Fibroblast of lung (primary cell): Measurements from ENCODE around the gene ATP6V0B. TPM values are rescaled to one million over a fixed set of nuclear protein-coding genes. Genes with fewer than 3 reads are reported as not detected.

Source experiments
- DNase-seq, 2 donors: peaks; one replicate each; pipeline versions ENCODE4 v3.0.0 to v3.0.0-alpha.2; 2010; ENCODE audit warnings: low read depth in 2 of 2
- H2AFZ ChIP-seq: 2 replicates; pipeline ENCODE4 v1.5.1; 2012; ENCODE audit warnings: low read length, control low read depth, inconsistent platforms
- H3K27ac ChIP-seq: 2 replicates; pipeline ENCODE4 v1.5.1; 2011; ENCODE audit warnings: low read length, control low read depth; ENCODE audit not compliant: insufficient read depth
- H3K27me3 ChIP-seq: 2 replicates; pipeline ENCODE4 v1.5.1; 2011; ENCODE audit warnings: mild to moderate bottlenecking, low read length; ENCODE audit not compliant: control insufficient read depth, insufficient read depth
- H3K36me3 ChIP-seq: 2 replicates; pipeline ENCODE4 v1.5.1; 2011; ENCODE audit warnings: low read length; ENCODE audit not compliant: control insufficient read depth, insufficient read depth
- H3K4me1 ChIP-seq: 2 replicates; pipeline ENCODE4 v1.5.1; 2011; ENCODE audit warnings: low read length; ENCODE audit not compliant: control insufficient read depth, insufficient read depth; ENCODE audit errors: extremely low read depth
- H3K4me2 ChIP-seq: 2 replicates; pipeline ENCODE4 v1.5.1; 2011; ENCODE audit warnings: low read length, control low read depth; ENCODE audit not compliant: insufficient read depth; ENCODE audit errors: extremely low read depth
- H3K4me3 ChIP-seq, 4 experiments: fragments of 200-600 bp in 1 of 4; sonication (generic) in 1 of 4; replicated peaks in 1 of 4; 2 replicates each; pipeline ENCODE4 v1.5.1; 2011 to 2016; ENCODE audit warnings: low read length in 4 of 4, low read depth in 3 of 4, mild to moderate bottlenecking in 3 of 4, control low read depth in 2 of 4, inconsistent platforms in 1 of 4, mixed read lengths in 1 of 4; ENCODE audit not compliant: insufficient read depth in 1 of 4; ENCODE audit errors: control extremely low read depth in 1 of 4
- H3K79me2 ChIP-seq: 2 replicates; pipeline ENCODE4 v1.5.1; 2012; ENCODE audit warnings: mild to moderate bottlenecking, low read length, inconsistent platforms; ENCODE audit not compliant: control insufficient read depth, insufficient read depth
- H3K9ac ChIP-seq: 2 replicates; pipeline ENCODE4 v1.5.1; 2011; ENCODE audit warnings: mild to moderate bottlenecking, low read length, control low read depth; ENCODE audit not compliant: insufficient read depth
- H3K9me3 ChIP-seq: 2 replicates; pipeline ENCODE4 v1.5.1; 2012; ENCODE audit warnings: low read depth, low read length; ENCODE audit not compliant: control insufficient read depth, insufficient read depth
- H4K20me1 ChIP-seq: 2 replicates; pipeline ENCODE4 v1.5.1; 2011; ENCODE audit warnings: low read length; ENCODE audit not compliant: control insufficient read depth, insufficient read depth; ENCODE audit errors: extremely low read depth
- EZH2 ChIP-seq: IDR thresholded peaks from 2 replicates; pipeline ENCODE4 v1.5.1; 2012; ENCODE audit warnings: low read length, control low read depth, mild to moderate bottlenecking; ENCODE audit errors: missing control alignments
- polyA plus RNA-seq, 2 donors: library from polyadenylated mRNA; depleted of rRNA in 1 of 2; stranded (reverse) in 1 of 2; unstranded in 1 of 2; fragments of >200 nt; gene quantifications; 2 replicates each; pipeline ENCODE4 v1.2.1, GENCODE V29; 2011 to 2012; ENCODE audit warnings: missing spikeins in 1 of 2
- total RNA-seq: library from RNA; depleted of rRNA; stranded (reverse); fragments of >200 nt; gene quantifications from 2 replicates; pipeline ENCODE4 v1.2.1, GENCODE V29; 2014
- TF ChIP-seq, protein P1 (sequence below), 2 donors: IDR thresholded peaks in 1 of 2; conservative IDR thresholded peaks in 1 of 2; 1 replicate in 1 of 2; 2 replicates in 1 of 2; pipeline ENCODE4 v1.5.1; 2011 to 2012; ENCODE audit warnings: low read length in 2 of 2, control low read depth in 1 of 2, inconsistent platforms in 1 of 2, low read depth in 1 of 2, mild to moderate bottlenecking in 1 of 2

ATP6V0B gene
- total and polyA plus RNA-seq, 2 donors (not counting 1 experiment from before 2014, with no cell fraction given), result 83.5 to 121 TPM

DNA sequence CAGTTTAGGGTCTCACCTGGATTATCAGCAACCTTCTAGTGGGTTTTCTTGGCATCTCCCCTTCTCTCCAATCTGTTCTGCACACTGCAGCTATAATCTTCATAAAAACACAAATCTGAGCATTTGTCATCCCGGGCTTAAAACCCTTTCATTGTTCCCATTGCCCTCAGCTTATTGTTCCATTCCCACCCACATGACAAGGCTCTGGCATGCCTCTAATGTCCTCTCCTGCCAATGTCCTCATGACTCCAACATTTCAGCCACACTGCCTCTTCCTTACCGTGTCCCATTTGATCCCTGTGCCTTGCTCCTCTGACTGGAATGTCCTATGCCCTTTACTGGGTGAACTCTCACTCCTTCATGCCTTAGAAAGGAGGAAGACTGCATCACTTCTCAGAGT, 12.4 kb upstream of the ATP6V0B start:
- no peaks in the 10 kb centered on the region for H3K4me1 ChIP-seq
- H3K36me3 ChIP-seq, result peaks cover 17% of the 10 kb centered on the region
- no peak for DNase-seq

DNA sequence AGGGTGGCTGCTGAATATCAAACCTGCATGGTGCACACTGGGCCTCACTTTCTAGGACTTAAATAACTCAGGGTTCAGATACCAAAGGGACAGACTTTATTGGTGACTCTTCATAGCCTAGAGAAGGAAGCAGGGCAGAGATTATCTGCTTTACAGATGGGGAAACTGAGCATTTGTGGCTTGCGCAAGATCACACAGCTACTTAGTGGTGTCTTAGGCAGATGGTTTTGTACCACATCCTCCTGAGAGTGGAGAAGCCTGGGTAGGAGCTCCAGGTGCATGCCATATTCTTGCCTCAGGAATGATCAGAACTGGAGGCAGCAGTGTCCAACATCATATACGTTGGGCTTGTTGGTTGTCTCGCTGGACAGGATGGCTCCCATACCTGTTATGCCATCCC, 11.8 kb upstream of the ATP6V0B start:
- DNase-seq, result no peak
- H3K4me1 ChIP-seq, result no peaks in the 10 kb centered on the region
- TF ChIP-seq, protein P1, sequence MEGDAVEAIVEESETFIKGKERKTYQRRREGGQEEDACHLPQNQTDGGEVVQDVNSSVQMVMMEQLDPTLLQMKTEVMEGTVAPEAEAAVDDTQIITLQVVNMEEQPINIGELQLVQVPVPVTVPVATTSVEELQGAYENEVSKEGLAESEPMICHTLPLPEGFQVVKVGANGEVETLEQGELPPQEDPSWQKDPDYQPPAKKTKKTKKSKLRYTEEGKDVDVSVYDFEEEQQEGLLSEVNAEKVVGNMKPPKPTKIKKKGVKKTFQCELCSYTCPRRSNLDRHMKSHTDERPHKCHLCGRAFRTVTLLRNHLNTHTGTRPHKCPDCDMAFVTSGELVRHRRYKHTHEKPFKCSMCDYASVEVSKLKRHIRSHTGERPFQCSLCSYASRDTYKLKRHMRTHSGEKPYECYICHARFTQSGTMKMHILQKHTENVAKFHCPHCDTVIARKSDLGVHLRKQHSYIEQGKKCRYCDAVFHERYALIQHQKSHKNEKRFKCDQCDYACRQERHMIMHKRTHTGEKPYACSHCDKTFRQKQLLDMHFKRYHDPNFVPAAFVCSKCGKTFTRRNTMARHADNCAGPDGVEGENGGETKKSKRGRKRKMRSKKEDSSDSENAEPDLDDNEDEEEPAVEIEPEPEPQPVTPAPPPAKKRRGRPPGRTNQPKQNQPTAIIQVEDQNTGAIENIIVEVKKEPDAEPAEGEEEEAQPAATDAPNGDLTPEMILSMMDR (conservative IDR thresholded peaks at IDR 0.05 in 1 of 2, IDR thresholded peaks at IDR 0.05 in 1 of 2; ENCODE audit: low read depth in 1 of 2, low read length in 2 of 2), result no peak
- TF ChIP-seq EZH2, result no peak

More for the DNA sequence above, 12.4 kb upstream of the ATP6V0B start:
- H3K27ac ChIP-seq, result no peak overlapping the region
- H3K9ac ChIP-seq, result no peak overlapping the region
- no peak for TF ChIP-seq EZH2
- TF ChIP-seq, protein P1 (conservative IDR thresholded peaks at IDR 0.05 in 1 of 2, IDR thresholded peaks at IDR 0.05 in 1 of 2; ENCODE audit: low read depth in 1 of 2, low read length in 2 of 2), result no peak
- no peak overlapping the region for H2AFZ ChIP-seq
- H3K4me2 ChIP-seq, result no peak overlapping the region
- H3K27me3 ChIP-seq, result no peaks in the 10 kb centered on the region
- no peaks in the 10 kb centered on the region for H4K20me1 ChIP-seq
- H3K9me3 ChIP-seq, result no peaks in the 10 kb centered on the region
- H3K79me2 ChIP-seq, result no peaks in the 10 kb centered on the region
- no peak overlapping the region for H3K4me3 ChIP-seq

DNA sequence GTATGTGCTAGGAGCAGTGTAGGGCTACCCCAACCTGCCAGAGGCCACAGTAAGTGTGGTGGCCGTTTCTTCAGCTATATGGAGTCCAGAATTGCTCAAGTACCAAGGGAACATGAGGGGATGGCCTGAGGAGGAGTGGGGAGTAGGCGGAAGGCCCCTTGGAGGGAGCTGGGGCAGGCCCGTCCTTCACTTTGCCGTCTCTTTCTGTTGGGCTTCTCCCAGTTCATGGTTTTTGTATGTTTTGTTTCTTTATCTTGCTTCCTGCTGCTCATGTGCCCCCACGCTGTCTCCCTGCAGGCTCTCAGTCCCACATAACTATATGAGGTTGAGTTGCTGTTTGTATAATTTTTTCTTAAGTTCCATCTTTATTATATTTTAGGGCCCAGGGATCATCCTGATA, 10.9 kb upstream of the ATP6V0B start:
- peaks cover 14% of the 10 kb centered on the region for H3K36me3 ChIP-seq
- H3K4me3 ChIP-seq, result no peak overlapping the region
- no peak overlapping the region for H3K4me2 ChIP-seq
- no peaks in the 10 kb centered on the region for H3K27me3 ChIP-seq
- H3K9ac ChIP-seq, result no peak overlapping the region
- TF ChIP-seq EZH2, result no peak
- TF ChIP-seq, protein P1 (conservative IDR thresholded peaks at IDR 0.05 in 1 of 2, IDR thresholded peaks at IDR 0.05 in 1 of 2; ENCODE audit: low read depth in 1 of 2, low read length in 2 of 2), result no peak
- no peaks in the 10 kb centered on the region for H3K9me3 ChIP-seq
- H3K4me1 ChIP-seq, result no peaks in the 10 kb centered on the region
- H3K27ac ChIP-seq, result no peak overlapping the region
- DNase-seq, result no peak
- H4K20me1 ChIP-seq, result no peaks in the 10 kb centered on the region
- no peak overlapping the region for H2AFZ ChIP-seq
- no peaks in the 10 kb centered on the region for H3K79me2 ChIP-seq

More for the DNA sequence above, 11.8 kb upstream of the ATP6V0B start:
- Histone ChIP-seq H3K27ac (no peak overlapping the region), H3K4me3 (no peak overlapping the region), H3K79me2 (no peaks in the 10 kb centered on the region), H3K36me3 (peaks cover 16% of the 10 kb centered on the region), H3K27me3 (no peaks in the 10 kb centered on the region), H3K9ac (no peak overlapping the region), H4K20me1 (no peaks in the 10 kb centered on the region), H3K9me3 (no peaks in the 10 kb centered on the region), H3K4me2 (no peak overlapping the region), H2AFZ (no peak overlapping the region)
